ENCODE measurements around the gene CDK6. TPM values are rescaled to one million over a fixed set of nuclear protein-coding genes. Genes with fewer than 3 reads are reported as not detected.

CDK6 gene
- total and polyA plus RNA-seq, 10 donors: 0.91 to 37.8 (median 25.5) TPM

DNA sequence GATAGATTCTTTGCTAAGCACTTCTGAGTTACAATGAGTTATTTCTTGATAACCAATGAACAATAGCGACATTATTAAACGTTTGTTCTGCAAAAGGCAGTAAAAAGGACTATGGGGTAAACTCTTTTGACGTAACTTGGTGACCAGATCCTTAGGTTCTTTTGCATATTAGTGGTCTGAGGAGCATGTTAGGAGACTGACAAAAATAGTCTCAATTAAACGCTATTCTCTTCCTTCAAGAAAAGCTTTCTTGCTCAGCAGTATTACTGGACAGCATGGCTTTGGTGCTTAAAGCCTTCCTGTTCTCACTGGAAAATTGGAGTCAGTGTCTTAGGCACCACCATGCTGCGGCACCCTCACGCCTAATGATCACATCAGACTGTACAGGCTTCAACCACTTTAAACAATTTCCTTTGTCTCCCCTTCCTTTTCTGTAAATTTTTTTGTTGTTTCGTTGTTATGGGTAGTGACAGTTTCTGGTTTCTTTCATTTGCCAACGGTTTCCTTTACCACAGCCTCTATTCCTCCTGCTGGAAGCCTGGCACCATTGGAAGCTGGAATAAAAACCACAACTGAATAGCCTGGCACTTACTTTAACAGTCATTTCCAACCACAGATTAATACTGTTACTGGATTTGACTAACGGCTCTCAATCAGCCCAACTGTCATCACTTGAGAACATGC is 197.0 kb downstream of the CDK6 start:
- H3K9me3 ChIP-seq: no peaks in the 10 kb centered on the region
- no peaks in the 10 kb centered on the region for H3K36me3 ChIP-seq
- H3K4me3 ChIP-seq: no peak overlapping the region
- 39 to 61% (median 47%) methylated on average over 9 of the region's 9 CpGs for WGBS, 5 donors
- intact Hi-C loops (cut with DNase I; ENCODE audit: low total_unique reads): no loop called here
- no peak for TF ChIP-seq POLR2A (IDR thresholded peaks at IDR 0.05)
- TF ChIP-seq, protein P1, sequence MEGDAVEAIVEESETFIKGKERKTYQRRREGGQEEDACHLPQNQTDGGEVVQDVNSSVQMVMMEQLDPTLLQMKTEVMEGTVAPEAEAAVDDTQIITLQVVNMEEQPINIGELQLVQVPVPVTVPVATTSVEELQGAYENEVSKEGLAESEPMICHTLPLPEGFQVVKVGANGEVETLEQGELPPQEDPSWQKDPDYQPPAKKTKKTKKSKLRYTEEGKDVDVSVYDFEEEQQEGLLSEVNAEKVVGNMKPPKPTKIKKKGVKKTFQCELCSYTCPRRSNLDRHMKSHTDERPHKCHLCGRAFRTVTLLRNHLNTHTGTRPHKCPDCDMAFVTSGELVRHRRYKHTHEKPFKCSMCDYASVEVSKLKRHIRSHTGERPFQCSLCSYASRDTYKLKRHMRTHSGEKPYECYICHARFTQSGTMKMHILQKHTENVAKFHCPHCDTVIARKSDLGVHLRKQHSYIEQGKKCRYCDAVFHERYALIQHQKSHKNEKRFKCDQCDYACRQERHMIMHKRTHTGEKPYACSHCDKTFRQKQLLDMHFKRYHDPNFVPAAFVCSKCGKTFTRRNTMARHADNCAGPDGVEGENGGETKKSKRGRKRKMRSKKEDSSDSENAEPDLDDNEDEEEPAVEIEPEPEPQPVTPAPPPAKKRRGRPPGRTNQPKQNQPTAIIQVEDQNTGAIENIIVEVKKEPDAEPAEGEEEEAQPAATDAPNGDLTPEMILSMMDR (IDR thresholded peaks at IDR 0.05 in 8 of 11, conservative IDR thresholded peaks at IDR 0.05 in 3 of 11): no peak
- no peak for TF ChIP-seq POLR2AphosphoS5 (IDR thresholded peaks at IDR 0.05)
- no peak overlapping the region for H3K27ac ChIP-seq
- H3K4me1 ChIP-seq: peaks cover 0 to 53% (median 27%) of the 10 kb centered on the region in 6 donors
- H3K27me3 ChIP-seq (replicated peaks in 1 of 7): no peaks in the 10 kb centered on the region
- no peak for DNase-seq

DNA sequence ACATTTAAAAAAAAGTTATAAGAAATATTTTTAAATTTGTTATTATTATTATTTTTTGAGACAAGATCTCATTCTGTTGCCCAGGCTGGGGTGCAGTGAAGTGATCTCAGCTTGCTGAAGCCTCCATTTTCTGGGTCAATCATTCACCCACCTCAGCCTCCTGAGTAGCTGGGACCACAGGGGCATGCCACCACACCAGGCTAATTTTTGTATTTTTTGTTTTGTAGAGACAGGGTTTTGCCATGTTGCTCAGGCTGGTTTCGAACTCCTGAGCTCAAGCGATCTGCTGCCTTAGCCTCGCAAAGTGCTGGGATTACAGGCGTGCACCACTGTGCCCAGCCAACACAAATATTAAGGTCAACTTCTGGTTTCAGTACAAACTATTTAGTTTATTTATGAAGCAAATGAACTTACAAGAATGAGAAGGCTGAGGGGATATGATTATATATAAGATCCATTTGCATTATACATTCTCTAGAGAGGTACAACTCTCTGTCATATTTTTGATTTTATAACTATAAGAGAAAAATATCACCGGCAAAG is 200.3 kb downstream of the CDK6 start:
- TF ChIP-seq, protein P1 (IDR thresholded peaks at IDR 0.05 in 8 of 11, conservative IDR thresholded peaks at IDR 0.05 in 3 of 11): no peak
- H3K36me3 ChIP-seq: no peaks in the 10 kb centered on the region
- peaks cover 7 to 67% (median 39%) of the 10 kb centered on the region in 6 donors for H3K4me1 ChIP-seq
- H3K27ac ChIP-seq: peak overlapping the region in 2 of 8 donors; percentile 23 to 79
- intact Hi-C loops (cut with DNase I; ENCODE audit: low total_unique reads): no loop called here
- H3K4me3 ChIP-seq: no peak overlapping the region
- no peak for DNase-seq
- 87 to 93% (median 93%) methylated on average over 5 of the region's 5 CpGs for WGBS, 5 donors
- no peaks in the 10 kb centered on the region for H3K27me3 ChIP-seq (replicated peaks in 1 of 7)
- H3K9me3 ChIP-seq: no peaks in the 10 kb centered on the region

DNA sequence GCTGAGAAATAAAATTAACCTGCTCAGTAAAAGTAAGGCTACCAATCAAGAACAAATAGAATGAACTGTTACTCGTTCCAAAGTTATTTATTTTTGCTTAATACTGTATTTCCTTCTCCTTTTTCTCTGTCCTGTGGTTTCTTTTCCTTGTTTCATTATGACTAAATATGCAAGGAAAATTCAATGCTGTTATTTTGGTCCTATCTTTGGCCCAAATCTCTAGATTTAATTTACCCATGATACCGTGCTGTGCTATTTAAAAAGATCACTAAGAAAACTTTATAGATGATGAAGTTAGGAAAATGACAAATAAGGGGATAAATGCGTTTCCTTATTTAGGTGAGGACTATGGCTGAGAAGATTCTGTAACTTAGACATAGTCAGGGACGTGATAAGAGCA is 200.8 kb downstream of the CDK6 start:
- TF ChIP-seq POLR2A (IDR thresholded peaks at IDR 0.05) (no peak), POLR2AphosphoS5 (IDR thresholded peaks at IDR 0.05) (no peak)
- TF ChIP-seq, protein P1 (IDR thresholded peaks at IDR 0.05 in 8 of 11, conservative IDR thresholded peaks at IDR 0.05 in 3 of 11): no peak
- H3K36me3 ChIP-seq: no peaks in the 10 kb centered on the region
- no peak for DNase-seq
- peak overlapping the region in 5 of 8 donors; percentile 23 to 79 (median 63) for H3K27ac ChIP-seq
- no peak overlapping the region for H3K4me3 ChIP-seq
- H3K27me3 ChIP-seq (replicated peaks in 1 of 7): no peaks in the 10 kb centered on the region
- WGBS, 5 donors: 31 to 51% (median 35%) methylated on average over 4 of the region's 4 CpGs
- H3K9me3 ChIP-seq: no peaks in the 10 kb centered on the region
- intact Hi-C loops (cut with DNase I; ENCODE audit: low total_unique reads): no loop called here
- peaks cover 7 to 67% (median 39%) of the 10 kb centered on the region in 6 donors for H3K4me1 ChIP-seq

DNA sequence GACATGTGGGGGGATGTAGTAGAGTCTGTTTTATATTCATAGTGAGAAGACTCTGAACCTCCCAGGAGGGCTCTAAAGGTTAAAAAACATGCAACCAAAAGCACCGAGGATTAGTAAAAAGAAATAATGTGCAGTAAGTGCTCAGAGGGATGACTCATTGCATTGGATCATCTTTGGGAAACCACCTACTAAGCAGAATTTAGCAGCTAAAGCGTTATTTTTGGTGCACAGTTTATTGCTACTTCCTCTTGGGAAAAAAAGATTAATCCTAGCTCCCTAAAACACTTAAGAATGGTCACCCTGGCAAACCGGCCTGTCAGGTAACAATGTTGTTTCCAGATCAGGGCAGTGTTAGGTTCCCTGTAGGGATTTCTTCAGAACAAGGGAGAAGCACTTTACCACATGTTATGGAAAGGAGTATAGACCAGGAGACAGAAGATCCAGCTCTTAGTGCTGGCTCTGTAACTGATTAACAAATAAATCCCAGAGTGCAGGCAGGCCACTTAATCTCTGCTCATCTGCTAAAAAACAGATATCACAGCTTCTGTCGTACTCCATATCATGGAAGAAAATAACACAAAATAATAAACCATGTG is 201.4 kb downstream of the CDK6 start:
- Histone ChIP-seq H3K9me3 (peaks cover 0 to 2% (median 0%) of the 10 kb centered on the region in 8 donors), H3K27me3 (replicated peaks in 1 of 7) (no peaks in the 10 kb centered on the region), H3K4me1 (peaks cover 7 to 65% (median 39%) of the 10 kb centered on the region in 6 donors), H3K36me3 (no peaks in the 10 kb centered on the region), H3K4me3 (no peak overlapping the region), H3K27ac (peak overlapping the region in 5 of 8 donors; percentile 23 to 79 (median 63))
- intact Hi-C loops (cut with DNase I; ENCODE audit: low total_unique reads): no loop called here
- TF ChIP-seq POLR2AphosphoS5 (IDR thresholded peaks at IDR 0.05) (no peak), POLR2A (IDR thresholded peaks at IDR 0.05) (no peak)
- TF ChIP-seq, protein P1 (IDR thresholded peaks at IDR 0.05 in 8 of 11, conservative IDR thresholded peaks at IDR 0.05 in 3 of 11): no peak
- no peak for DNase-seq
- WGBS, 5 donors: 9 to 28% (median 19%) methylated on average over 4 of the region's 4 CpGs

All from spleen (tissue), 11 donors.